NCI-H2171 (cell line): ENCODE measurements around the gene ARHGAP26.
"Not testable (repeated sequence)": the region's sequence is repeated elsewhere in the genome, so short reads cannot be mapped to it uniquely, and the experiment has no call there.

ENCODE experiments used
- DNase-seq: peaks from one replicate; lab custom pipeline; 2025; lab: John Stamatoyannopoulos, UW

ARHGAP26 gene

DNA sequence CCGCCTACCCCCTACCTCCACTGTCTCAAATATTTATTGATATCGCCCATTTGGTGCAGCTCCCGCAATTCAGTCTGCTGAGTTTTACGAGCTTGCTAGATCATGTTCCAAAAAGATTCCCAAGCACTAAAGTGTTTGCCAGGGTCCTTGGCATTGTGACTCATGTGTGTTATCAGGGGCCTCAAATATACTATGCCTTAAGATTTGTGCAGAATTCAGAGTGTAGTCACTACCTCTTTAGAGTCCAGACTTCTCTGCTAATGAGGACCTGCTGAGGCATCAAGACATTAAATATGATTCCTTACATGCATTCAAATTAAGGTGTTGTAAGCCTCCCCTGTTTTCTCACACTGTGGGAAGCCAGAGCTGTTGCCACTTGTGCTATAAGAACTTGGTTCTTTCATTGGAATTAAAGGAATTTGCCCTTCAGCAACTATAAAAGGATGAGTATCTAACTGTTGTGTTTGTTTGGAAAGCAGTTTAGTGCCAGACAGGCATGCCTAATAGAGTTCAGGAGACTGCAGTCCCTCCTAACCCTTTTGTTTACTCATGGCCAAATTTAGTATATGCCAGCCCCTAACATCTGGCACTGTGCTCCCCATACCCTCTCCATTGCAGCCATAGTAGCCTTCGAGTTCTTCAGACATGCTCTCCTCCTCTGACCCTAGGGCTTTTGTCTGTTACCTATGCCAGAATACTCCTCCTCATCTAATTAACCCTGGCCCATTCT is 316.9 kb downstream of the ARHGAP26 start:
- no peak for DNase-seq

DNA sequence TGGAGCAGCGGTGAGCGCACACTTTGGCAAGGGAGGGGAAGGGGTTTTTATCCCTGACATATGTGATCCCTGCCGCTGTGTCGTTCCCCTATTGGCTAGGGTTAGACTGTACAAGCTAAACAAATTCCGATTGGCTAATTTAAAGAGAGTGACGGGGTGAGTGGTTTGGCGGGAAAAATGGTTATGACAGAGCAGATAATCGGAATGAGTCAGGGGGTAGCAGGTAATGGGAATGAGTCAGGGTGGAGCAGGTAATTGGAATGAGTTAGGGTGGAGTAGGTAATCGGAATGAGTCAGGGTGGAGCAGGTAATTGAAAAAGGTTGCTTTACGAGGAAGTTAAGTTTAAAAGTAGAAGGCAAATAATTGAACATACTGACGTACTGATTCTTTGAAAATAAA is 318.5 kb downstream of the ARHGAP26 start:
- not testable (repeated sequence) for DNase-seq

DNA sequence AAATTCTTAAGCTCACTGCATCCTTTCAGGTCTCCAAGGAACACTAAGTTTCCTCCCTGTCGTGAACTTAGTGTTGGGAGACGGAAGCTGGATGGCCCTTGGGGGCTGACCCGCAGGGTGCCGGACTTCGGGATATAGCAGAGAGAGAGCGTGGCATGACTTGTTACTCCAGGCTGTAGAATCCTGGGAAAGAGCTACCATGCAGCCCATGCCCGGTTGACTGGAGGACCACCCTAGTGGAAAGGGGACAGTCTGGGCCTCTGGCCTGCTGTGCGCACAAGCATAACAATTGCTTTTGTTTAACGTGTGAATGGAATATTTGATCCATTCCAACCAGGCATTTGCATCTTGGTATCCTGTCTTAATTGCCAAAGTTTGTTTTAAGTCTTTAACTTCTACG is 319.9 kb downstream of the ARHGAP26 start:
- DNase-seq: not testable (repeated sequence)

DNA sequence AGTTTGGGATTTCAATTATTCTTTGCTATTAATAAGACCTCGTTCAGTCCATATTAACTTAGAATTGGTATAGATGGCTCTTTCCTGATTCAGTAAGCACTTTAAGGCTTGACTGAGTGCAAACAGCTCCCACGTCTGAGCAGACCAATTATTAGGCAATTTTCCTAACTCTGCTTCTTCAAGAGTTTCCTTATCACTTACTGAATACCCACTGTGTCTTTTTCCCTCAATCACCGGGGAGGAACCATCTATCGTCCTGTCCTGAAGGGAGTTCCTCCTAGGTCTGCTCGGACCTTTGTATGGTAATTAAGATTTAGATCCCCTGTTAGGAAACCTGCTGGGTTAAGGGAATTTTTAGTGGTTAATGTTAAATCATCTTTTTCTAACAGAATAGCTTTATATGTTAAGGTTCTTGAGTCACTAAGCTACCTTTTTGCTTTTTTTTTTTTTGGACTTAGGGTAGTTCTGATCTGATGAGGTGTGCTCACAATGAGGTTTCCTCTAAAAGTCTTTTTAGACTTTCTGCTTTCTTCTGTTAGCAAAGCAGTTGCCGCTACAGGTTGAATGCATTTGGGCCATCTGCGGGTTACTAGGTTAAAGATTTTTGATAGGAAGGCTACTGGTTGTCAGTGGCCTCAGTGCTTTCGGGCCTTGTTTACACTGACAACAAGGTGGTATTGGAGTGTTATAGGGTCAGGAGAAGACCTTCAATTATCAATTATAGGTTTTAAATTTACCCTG is 322.7 kb downstream of the ARHGAP26 start:
- not testable (repeated sequence) for DNase-seq

DNA sequence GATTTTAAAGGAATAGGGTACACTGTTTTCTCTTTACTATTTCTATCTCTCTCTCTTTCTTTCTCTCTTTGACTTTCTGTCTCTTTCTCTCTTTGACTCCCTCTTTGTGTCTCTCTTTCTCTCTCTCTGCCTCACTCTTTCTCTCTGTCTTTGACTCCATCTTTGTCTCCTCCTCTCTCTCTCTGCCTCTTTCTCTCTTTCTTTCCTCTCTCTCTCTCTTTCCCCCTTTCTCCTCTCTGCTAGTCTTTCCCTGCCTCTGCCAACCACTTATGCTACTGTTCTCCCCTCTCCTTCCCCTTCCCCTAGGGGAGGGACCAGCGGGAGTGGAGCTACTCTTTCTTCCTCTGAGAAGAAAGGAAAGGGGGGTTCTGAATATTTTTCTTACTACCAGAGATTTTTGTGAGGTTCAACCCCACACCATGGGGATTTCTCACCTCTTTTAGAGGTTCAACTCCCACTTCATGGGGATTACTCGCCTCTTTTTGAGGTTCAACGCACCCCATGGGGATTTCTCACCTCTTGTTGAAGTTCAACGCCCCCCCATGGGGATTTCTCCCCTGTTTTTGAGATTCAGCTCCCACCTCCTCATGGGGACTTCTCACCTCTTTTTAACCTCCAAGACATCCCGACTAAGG is 323.4 kb downstream of the ARHGAP26 start:
- DNase-seq: no peak

DNA sequence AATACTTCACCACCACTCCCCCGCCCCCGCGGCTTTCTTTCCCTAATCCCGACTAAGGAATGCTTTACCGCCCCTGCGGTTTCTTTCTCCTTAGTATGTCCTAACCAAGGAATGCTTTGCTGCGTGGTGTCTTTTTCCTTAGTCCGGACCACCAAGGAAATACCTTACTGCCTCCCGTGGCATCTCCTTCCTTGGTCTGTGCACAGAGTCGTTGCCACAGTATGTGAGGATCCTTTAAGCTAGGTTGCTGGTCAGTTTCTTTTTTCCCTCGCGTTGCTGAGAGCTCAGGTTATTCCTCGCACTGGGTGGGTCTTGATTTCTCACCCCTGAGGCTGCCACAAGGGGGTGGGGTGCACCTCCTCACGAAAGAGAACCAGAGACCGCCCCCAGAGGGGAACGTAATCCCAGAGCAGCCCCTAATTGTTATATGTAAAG is 323.9 kb downstream of the ARHGAP26 start:
- DNase-seq: no peak

DNA sequence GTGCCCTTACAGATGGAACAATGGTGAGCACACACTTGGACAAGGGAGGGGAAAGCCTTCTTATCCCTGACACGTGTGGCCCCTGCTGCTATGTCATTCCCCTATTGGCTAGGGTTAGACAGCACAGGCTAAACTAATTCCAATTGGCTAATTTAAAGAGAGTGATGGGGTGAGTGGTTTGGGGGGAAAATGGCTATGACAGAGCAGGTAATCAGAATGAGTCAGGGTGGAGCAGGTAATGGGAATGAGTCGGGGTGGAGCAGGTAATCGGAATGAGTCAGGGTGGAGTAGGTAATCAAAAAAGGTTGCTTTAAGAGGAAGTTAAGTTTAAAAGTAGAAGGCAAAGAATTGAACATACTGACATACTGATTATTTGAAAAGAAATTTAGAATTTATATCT is 324.4 kb downstream of the ARHGAP26 start:
- DNase-seq: not testable (repeated sequence)

DNA sequence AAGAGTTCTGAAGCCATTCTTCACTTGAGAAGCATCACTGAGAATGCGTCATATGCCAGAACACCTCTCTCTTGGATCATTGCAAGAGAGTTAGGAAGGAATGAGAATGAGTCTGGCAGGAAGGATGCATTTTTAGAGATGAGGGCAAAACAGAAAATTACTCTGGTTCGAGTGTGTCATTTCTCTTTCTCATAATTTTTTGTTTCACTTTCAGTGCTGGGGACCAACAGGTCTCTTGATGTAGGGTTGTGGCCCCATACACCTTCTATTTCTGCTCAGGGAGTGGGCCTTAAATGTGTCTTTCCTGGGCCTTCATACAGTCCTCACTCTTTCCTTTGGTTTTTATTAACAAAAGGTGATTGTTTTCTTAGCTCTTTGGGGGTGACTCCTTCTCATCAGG is 330.9 kb downstream of the ARHGAP26 start:
- DNase-seq: no peak

DNA sequence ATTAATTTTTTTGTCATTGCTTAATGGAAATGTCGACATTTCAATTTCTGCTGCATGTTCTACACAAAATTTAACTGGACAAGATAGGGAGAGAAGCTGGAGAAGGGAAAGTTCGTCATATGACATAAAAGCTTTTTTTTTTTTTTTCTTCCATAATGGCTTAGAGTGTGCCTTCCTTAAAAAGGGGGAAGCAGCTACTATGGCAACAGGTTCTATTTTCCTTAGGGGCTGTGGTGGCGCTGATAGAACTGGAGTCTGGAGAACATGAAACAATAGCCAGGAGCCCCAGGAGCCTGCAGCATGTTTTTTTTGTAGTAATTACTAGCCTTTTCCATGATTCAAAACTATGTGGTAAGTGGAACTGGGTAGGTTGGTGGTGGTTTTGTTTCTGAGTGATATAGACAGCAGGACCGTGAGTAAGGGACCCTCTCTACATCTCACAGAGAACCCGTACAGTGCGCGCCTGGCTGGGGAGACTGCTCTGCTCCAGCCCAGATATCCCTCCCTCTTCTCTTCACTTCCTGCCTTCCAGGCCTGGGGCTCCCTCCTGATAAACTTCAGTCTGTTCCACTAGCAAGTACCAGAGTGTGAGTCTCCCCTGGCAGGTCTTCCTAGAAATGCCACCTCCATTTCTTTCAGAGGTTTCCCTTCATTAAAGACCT is 331.7 kb downstream of the ARHGAP26 start:
- DNase-seq: no peak

DNA sequence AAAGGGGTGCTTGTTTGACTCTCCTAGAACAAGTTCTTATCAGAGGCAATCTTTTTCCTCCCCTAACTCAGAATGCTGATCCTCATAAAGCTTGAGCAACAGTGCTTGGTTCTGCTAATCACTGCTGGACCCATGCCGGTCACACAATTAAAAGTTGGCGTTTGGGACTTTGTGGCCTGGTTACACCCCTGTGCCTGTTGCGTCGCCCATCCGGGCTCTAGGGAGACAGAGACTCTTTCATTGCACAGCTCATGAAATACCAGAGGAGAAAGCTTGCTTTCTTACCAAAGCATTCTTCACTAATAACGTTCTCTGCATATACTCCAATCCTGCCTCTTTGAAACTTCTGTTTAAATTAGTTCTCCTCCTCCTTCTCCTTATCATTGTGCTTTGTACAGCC is 332.2 kb downstream of the ARHGAP26 start:
- no peak for DNase-seq

DNA sequence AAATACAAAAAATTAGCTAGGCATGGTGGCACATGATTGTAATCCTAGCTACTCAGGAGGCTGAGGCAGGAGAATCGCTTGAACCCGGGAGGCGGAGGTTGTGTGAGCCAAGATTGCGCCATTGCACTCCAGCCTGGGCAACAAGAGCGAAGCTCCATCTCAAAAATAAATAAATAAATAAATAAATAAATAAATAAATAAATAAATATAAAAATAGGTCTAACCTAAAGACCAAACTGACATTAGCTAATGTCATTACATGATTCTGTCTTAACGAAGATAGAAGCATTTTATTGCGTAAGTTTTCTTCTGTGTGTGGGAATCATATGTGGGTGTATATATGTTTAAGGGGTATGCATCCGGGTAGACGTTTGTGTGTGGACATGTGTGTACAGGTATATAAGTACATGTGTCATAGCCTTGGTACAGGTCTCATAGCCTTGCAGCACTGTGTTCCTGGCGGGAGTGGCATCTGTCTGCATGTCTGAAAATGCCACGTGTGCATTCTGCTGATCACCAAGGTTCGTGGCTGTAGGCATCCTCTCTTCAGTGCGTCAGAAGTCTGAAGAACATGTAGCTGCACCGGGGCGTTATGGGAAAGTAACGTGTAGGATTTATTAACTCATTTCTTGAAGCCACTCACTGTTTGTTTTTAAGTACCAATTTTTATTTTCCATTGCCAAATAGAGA is 335.2 kb downstream of the ARHGAP26 start:
- no peak for DNase-seq

DNA sequence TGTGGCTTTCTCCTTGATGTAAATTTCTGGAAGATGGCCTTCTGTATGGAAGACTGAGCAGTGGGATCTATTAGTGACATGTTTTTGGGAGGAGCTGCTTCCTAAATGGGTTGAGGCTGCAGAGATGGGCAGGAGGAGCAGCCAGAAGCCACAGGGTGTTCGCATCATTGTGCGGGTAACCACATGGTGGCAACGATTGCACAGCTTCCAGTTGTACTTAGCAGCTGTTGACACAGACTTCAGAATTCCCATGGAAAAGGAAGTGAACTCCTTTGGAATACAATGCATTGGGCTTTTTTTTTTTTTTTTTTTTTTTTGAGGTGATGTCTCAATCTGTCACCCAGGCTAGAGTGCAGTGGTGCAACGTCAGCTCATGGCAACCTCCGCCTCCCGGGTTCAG is 336.0 kb downstream of the ARHGAP26 start:
- peak; percentile 72 for DNase-seq

DNA sequence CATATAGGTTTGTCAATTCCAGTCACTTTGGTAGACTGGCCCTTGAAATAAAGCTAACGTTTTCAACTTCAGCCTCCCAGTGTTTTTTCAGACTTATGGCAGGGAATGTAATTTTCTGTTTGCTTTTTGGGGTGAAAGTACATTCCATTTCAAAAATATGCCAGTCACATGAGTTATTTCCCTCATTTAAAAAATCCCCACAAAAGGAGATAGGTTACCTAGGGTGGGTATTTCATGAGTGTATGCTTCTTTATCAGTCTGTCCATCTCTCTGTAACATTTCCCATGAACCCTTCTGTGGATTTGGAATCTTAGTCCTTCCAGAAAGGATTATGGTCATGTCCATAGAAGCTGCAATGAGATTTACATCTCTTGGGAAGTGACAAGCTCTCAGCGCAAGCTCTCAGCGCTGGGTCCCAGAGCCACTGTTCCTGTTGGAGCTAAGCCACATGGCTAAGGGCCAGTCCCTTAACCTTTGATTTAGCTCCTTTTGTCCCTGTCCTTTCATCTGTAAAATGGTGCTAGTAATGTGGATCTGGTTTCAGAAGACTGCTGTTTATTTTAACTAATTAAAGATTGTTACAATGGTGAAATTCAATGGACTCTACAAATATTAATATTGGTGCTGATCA is 338.4 kb downstream of the ARHGAP26 start:
- DNase-seq: no peak

DNA sequence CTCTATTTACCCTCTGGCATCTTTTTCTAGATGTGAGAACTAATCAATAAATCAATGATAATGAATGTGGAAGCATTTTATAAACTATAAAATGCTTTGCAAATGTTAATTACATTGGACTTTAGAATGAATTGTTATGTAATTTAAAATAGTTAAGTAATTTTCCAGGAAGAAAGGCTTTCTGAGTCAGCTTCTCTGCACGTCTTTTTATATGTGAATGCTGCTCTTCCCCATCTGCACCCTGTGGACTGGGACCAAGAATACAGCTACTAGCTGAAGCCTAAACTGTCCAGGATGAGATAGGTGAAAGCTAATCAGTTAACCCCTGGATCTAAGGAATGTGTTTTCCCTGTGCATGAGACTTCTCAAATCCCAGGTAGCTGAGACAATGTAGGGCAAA is 340.4 kb downstream of the ARHGAP26 start:
- DNase-seq: no peak

DNA sequence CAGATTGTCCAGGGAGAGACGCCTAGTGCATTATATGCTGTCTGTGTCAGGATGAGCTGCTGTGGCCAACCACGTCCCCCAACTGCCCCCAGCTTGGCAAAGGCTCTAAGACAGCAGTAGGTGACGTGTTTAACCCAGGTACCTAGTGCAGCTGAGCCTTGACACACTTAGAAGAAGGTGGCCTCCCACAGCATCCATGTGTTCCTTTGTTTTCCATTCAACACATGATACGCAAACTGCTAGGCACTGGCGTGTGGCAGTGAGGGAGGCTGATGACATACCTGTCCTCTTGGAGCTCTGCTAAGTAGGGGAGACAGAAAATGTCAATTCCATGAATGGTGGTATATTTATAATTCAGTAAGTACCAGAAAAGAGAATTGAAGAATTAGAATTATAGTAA is 341.6 kb downstream of the ARHGAP26 start:
- no peak for DNase-seq

DNA sequence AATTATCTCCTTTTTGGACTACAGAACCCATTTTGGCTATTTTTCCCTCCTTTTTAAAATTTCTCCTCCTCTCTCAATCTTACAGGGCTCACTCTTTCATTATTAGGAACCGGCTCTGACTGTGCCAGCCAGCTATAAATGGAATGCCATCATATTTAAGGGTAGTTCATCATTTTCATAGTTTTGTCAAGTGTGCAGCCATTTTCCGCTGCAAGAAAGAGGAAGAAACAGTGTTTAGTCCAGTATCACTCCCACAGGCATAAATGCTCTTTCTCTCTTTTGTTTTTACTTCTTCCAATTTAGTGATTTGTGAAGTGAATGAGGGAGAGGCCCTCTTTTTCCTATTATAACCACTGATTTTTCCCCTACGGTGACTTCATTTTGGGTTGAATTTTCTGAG is 343.3 kb downstream of the ARHGAP26 start:
- no peak for DNase-seq

DNA sequence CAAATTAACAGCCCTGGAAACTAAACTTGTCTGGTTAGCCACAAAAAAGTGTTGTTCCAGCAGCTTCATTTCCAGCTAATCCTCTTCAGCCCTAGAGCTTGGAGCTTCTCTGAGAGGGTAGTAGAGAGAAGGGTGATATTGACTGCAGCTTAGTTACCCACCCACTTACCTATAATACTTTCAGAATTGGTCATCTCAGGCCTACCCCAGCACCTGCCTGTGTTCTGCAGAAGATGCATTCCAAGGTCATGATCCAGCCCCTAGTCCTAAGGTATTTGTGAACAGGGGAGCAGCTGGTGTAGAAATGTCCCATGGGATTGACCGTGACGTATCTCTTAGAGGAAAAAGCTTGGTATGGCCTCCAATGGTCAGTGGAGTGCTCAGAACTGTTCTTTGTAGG is 344.3 kb downstream of the ARHGAP26 start:
- no peak for DNase-seq

DNA sequence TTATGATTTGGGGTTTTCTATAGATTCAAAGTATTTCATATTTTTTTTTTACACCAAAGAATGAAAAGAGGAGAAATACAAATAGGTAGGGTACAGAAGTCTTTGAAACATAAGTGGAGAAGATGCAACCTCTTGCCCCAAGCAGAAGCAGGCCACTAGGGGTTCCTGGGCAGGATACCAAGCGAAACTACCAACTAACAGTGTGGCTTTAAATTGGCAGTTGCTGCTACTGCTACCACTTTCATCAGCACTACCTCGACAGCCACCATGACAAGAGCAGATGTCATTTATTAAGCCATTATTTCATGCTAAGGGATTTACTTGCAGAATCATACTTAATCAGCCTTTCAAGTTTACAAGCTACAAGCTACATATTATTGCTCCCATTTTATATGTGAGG is 345.2 kb downstream of the ARHGAP26 start:
- DNase-seq: no peak

DNA sequence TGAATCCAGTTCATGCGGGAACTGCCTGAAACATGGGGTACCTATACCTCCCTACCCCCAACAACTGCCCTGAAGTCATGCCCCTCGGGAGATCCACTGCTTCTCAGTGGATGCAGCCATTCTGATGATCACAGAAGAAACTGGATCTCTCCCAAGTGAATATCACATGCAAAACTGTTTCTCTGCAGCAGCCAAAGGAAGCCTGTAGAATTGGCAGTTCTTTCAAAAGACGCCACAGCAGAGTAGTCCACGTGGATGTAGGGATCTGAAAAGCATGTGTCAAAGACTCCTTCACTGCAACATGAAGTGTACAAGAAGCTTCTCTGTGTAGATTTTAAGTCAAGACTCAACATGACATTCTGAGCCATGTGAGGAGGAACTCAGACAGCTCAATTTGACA is 346.6 kb downstream of the ARHGAP26 start:
- DNase-seq: no peak

DNA sequence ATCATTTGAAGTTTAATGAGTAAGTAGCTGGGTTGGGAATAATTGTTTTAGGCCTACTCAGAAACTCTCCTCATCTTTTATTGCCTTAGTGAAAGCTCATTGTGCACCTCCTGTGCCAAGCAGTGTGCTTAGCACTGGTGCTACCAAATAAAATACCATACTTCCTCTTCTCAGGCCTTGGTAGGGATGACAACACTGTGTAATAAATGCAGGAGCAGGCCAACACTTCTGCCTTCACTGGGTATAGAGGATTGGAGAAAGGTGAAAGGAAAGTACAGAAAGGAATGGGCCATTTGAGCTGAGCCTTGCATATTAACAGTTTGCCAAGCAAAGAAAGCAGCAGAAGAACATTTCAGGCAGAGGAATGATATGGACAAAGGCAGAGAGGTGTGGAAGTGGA is 347.6 kb downstream of the ARHGAP26 start:
- DNase-seq: no peak

DNA sequence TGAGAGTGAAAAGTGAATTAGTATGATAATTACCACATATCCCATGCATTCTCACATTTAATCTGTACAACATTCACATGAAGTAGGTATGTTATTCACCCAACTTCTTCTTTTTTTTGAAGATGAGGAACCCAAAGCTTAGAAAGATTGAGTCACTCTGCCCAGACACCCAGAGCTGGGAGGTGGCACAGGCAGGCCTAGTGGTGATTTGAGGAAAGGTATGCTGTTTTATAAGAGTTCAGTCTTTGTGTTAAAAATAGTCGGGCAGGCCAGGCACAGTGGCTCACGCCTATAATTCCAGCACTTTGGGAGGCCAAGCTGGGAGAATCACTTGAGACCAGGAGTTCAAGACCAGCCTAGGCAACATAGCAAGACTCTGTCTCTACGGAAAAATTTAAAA is 348.0 kb downstream of the ARHGAP26 start:
- no peak for DNase-seq

DNA sequence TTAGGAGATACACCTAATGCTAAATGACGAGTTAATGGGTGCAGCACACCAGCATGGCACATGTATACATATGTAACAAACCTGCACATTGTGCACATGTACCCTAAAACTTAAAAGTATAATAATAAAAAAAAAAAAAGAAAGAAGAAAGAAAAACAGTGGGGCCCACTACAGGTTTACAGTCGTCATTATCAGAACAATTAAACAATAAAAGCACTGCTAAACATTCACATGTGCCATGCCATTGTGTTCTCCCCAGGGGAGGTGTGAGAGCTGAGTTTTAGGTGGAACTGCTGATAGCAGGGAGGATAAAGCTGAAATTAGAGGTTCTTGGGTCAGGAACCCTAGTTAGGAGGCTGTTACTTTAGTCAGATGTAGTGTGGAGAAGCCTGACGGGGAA is 348.6 kb downstream of the ARHGAP26 start:
- DNase-seq: not testable (repeated sequence)
